ENCODE results near the gene TMEM11. TPM values are rescaled to one million over a fixed set of nuclear protein-coding genes. Genes with fewer than 3 reads are reported as not detected.
"Not testable (repeated sequence)": the region's sequence is repeated elsewhere in the genome, so short reads cannot be mapped to it uniquely, and the experiment has no call there.

TMEM11 gene
- total and polyA plus RNA-seq, 2 experiments from 2014 or later, result 29.4 to 66.5 TPM

- Histone ChIP-seq H3K9ac (no peak overlapping the region), H3K27ac (no peak overlapping the region), H3K4me1 (ENCODE audit: insufficient read depth) (peaks cover 13% of the 10 kb centered on the region), H3K4me2 (ENCODE audit: unreplicated experiment) (no peak overlapping the region), H3K9me2 (ENCODE audit: insufficient read depth) (no peaks in the 10 kb centered on the region), H4K20me1 (ENCODE audit: insufficient read depth) (no peaks in the 10 kb centered on the region), H3K79me2 (ENCODE audit: insufficient read depth) (peaks cover 74% of the 10 kb centered on the region), H2AFZ (no peak overlapping the region), H3K9me3 (ENCODE audit: low read depth) (no peaks in the 10 kb centered on the region), H3K36me3 (ENCODE audit: low read depth) (peaks cover 12% of the 10 kb centered on the region; the same call in 1 of the 2 replicates), H3F3A (ENCODE audit: insufficient read depth) (peaks cover 12% of the 10 kb centered on the region; the same call in 1 of the 2 replicates), H3K27me3 (replicated peaks; ENCODE audit: insufficient read depth) (no peaks in the 10 kb centered on the region), H3K4me3 (no peak overlapping the region)
- no peak for DNase-seq
- in situ Hi-C loops (cut with MboI), result loop anchor here (25.0 kb wide), 1 partner anchor 109 kb away; no protein-coding TSS in a partner anchor
- TF ChIP-seq EZH2phosphoT487 (IDR thresholded peaks at IDR 0.05; ENCODE audit: insufficient read depth, low read depth), result no peak
- no peak for TF ChIP-seq EZH2 (IDR thresholded peaks at IDR 0.05; ENCODE audit: insufficient read depth, poor library complexity, severe bottlenecking)
- WGBS, 2 experiments (ENCODE audit: low coverage in 1 of 2, low lambda C conversion rate in 2 of 2, missing lambda C conversion rate in 2 of 2), result 80 to 85% methylated on average over 5 of the region's 5 CpGs
Observed at GRCh38 chr17:21196126-21196525, 17.8 kb downstream of the TMEM11 start.

GRCh38 chr17:21194703-21195102, 19.3 kb downstream of the TMEM11 start:
- no peaks in the 10 kb centered on the region for H4K20me1 ChIP-seq (ENCODE audit: insufficient read depth)
- TF ChIP-seq EZH2 (IDR thresholded peaks at IDR 0.05; ENCODE audit: insufficient read depth, poor library complexity, severe bottlenecking) (no peak), EZH2phosphoT487 (IDR thresholded peaks at IDR 0.05; ENCODE audit: insufficient read depth, low read depth) (no peak)
- H3F3A ChIP-seq (ENCODE audit: insufficient read depth), result peaks cover 8% of the 10 kb centered on the region; the same call in 1 of the 2 replicates
- H3K27ac ChIP-seq, result no peak overlapping the region
- peaks cover 2% of the 10 kb centered on the region for H3K4me1 ChIP-seq (ENCODE audit: insufficient read depth)
- H3K9ac ChIP-seq, result no peak overlapping the region
- in situ Hi-C loops (cut with MboI), result loop anchor here (25.0 kb wide), 1 partner anchor 107 kb away; no protein-coding TSS in a partner anchor
- no peaks in the 10 kb centered on the region for H3K9me3 ChIP-seq (ENCODE audit: low read depth)
- WGBS, 2 experiments (ENCODE audit: low coverage in 1 of 2, low lambda C conversion rate in 2 of 2, missing lambda C conversion rate in 2 of 2), result 43 to 47% methylated on average over 5 of the region's 5 CpGs
- H3K36me3 ChIP-seq (ENCODE audit: low read depth), result peaks cover 12% of the 10 kb centered on the region; the same call in 1 of the 2 replicates
- peak; percentile 42 for DNase-seq
- no peaks in the 10 kb centered on the region for H3K27me3 ChIP-seq (replicated peaks; ENCODE audit: insufficient read depth)
- no peak overlapping the region for H3K4me3 ChIP-seq
- peaks cover 60% of the 10 kb centered on the region for H3K79me2 ChIP-seq (ENCODE audit: insufficient read depth)
- H3K9me2 ChIP-seq (ENCODE audit: insufficient read depth), result no peaks in the 10 kb centered on the region
- no peak overlapping the region for H3K4me2 ChIP-seq (ENCODE audit: unreplicated experiment)
- no peak overlapping the region for H2AFZ ChIP-seq

GRCh38 chr17:21194226-21194625, 19.7 kb downstream of the TMEM11 start:
- Histone ChIP-seq H3K9me3 (ENCODE audit: low read depth) (no peaks in the 10 kb centered on the region), H3K9ac (no peak overlapping the region), H3F3A (ENCODE audit: insufficient read depth) (peaks cover 5% of the 10 kb centered on the region; the same call in 1 of the 2 replicates), H3K27ac (no peak overlapping the region), H3K9me2 (ENCODE audit: insufficient read depth) (no peaks in the 10 kb centered on the region), H3K36me3 (ENCODE audit: low read depth) (peaks cover 12% of the 10 kb centered on the region; the same call in 1 of the 2 replicates), H2AFZ (no peak overlapping the region), H3K4me2 (ENCODE audit: unreplicated experiment) (no peak overlapping the region), H3K4me1 (ENCODE audit: insufficient read depth) (no peaks in the 10 kb centered on the region; the same call in 1 of the 2 replicates), H4K20me1 (ENCODE audit: insufficient read depth) (no peaks in the 10 kb centered on the region), H3K4me3 (no peak overlapping the region), H3K79me2 (ENCODE audit: insufficient read depth) (peaks cover 55% of the 10 kb centered on the region), H3K27me3 (replicated peaks; ENCODE audit: insufficient read depth) (no peaks in the 10 kb centered on the region)
- in situ Hi-C loops (cut with MboI), result loop anchor here (25.0 kb wide), 1 partner anchor 107 kb away; no protein-coding TSS in a partner anchor
- WGBS, 2 experiments (ENCODE audit: low coverage in 1 of 2, low lambda C conversion rate in 2 of 2, missing lambda C conversion rate in 2 of 2), result 22 to 23% methylated on average over 8 of the region's 8 CpGs
- peak; percentile 30 for DNase-seq
- TF ChIP-seq EZH2phosphoT487 (IDR thresholded peaks at IDR 0.05; ENCODE audit: insufficient read depth, low read depth) (no peak), EZH2 (IDR thresholded peaks at IDR 0.05; ENCODE audit: insufficient read depth, poor library complexity, severe bottlenecking) (no peak)

GRCh38 chr17:21193031-21193430, 20.9 kb downstream of the TMEM11 start:
- in situ Hi-C loops (cut with MboI), result loop anchor here (25.0 kb wide), 1 partner anchor 106 kb away; no protein-coding TSS in a partner anchor
- Histone ChIP-seq H3K9ac (no peak overlapping the region), H3K9me2 (ENCODE audit: insufficient read depth) (no peaks in the 10 kb centered on the region), H3K4me1 (ENCODE audit: insufficient read depth) (no peaks in the 10 kb centered on the region), H2AFZ (no peak overlapping the region), H3K4me2 (ENCODE audit: unreplicated experiment) (no peak overlapping the region), H3K9me3 (ENCODE audit: low read depth) (no peaks in the 10 kb centered on the region), H3K27me3 (replicated peaks; ENCODE audit: insufficient read depth) (no peaks in the 10 kb centered on the region), H3K27ac (no peak overlapping the region), H4K20me1 (ENCODE audit: insufficient read depth) (no peaks in the 10 kb centered on the region), H3K79me2 (ENCODE audit: insufficient read depth) (peaks cover 43% of the 10 kb centered on the region), H3K4me3 (no peak overlapping the region), H3K36me3 (ENCODE audit: low read depth) (peaks cover 7% of the 10 kb centered on the region; the same call in 1 of the 2 replicates), H3F3A (ENCODE audit: insufficient read depth) (no peaks in the 10 kb centered on the region)
- WGBS, 2 experiments (ENCODE audit: low coverage in 1 of 2, low lambda C conversion rate in 2 of 2, missing lambda C conversion rate in 2 of 2), result 87 to 88% methylated on average over 4 to 5 of the region's 5 CpGs
- no peak for DNase-seq
- TF ChIP-seq EZH2phosphoT487 (IDR thresholded peaks at IDR 0.05; ENCODE audit: insufficient read depth, low read depth) (no peak), EZH2 (IDR thresholded peaks at IDR 0.05; ENCODE audit: insufficient read depth, poor library complexity, severe bottlenecking) (no peak)

GRCh38 chr17:21192414-21192813, 21.5 kb downstream of the TMEM11 start:
- WGBS, 2 experiments (ENCODE audit: low coverage in 1 of 2, low lambda C conversion rate in 2 of 2, missing lambda C conversion rate in 2 of 2), result 94 to 95% methylated on average over 7 of the region's 7 CpGs
- H3K4me2 ChIP-seq (ENCODE audit: unreplicated experiment); H3F3A ChIP-seq (ENCODE audit: insufficient read depth); H2AFZ ChIP-seq; H4K20me1 ChIP-seq (ENCODE audit: insufficient read depth); H3K27me3 ChIP-seq (replicated peaks; ENCODE audit: insufficient read depth); H3K36me3 ChIP-seq (ENCODE audit: low read depth); H3K9me3 ChIP-seq (ENCODE audit: low read depth); H3K27ac ChIP-seq; H3K9ac ChIP-seq; DNase-seq; H3K9me2 ChIP-seq (ENCODE audit: insufficient read depth); H3K4me1 ChIP-seq (ENCODE audit: insufficient read depth); H3K4me3 ChIP-seq: not testable (repeated sequence)
- H3K79me2 ChIP-seq (ENCODE audit: insufficient read depth), result peaks cover 37% of the 10 kb centered on the region
- in situ Hi-C loops (cut with MboI), result loop anchor here (25.0 kb wide), 1 partner anchor 105 kb away; no protein-coding TSS in a partner anchor

Data from GM23248 (cell line).